HEK293 (cell line): Measurements from ENCODE around the gene NMNAT2.

Experiments
- CTCF ChIA-PET: fragments of 350-600 bp; formaldehyde crosslinking; extraction: SDS; loops from one replicate; lab custom pipeline; 2021; ENCODE audit warnings: antibody characterized with exemption; lab: Yijun Ruan, JAX
- POLR2A ChIA-PET: fragments of 300-600 bp; formaldehyde crosslinking; extraction: SDS; loops from one replicate; lab custom pipeline; 2020; ENCODE audit warnings: antibody characterized with exemption, inconsistent platforms; lab: Yijun Ruan, JAX
- H3K27ac ChIP-seq: fragments of 200-500 bp; sonication (Bioruptor generic); 2 replicates; pipeline ENCODE4 v1.5.1; 2014; ENCODE audit warnings: low read depth, low read length, control low read depth, inconsistent platforms; ENCODE audit errors: extremely low read depth
- H3K36me3 ChIP-seq, 2 experiments: fragments of 200-500 bp in 1 of 2; sonication (Bioruptor generic) in 1 of 2; 1 replicate in 1 of 2; 2 replicates in 1 of 2; pipeline ENCODE4 v1.5.1; 2014 to 2017; ENCODE audit warnings: inconsistent platforms in 2 of 2, low read length in 2 of 2; ENCODE audit not compliant: control insufficient read depth in 2 of 2, insufficient read depth in 1 of 2
- H3K4me1 ChIP-seq: fragments of 200-500 bp; sonication (Bioruptor generic); 2 replicates; pipeline ENCODE4 v1.5.1; 2014; ENCODE audit warnings: mild to moderate bottlenecking, low read length, inconsistent platforms; ENCODE audit not compliant: control insufficient read depth, insufficient read depth
- H3K4me3 ChIP-seq: 2 replicates; pipeline ENCODE4 v1.5.1; 2011; ENCODE audit warnings: low read depth, mild to moderate bottlenecking, control low read depth, low read length, moderate library complexity
- H3K9me3 ChIP-seq: fragments of 200-500 bp; sonication (Bioruptor generic); 2 replicates; pipeline ENCODE4 v1.5.1; 2014; ENCODE audit warnings: low read depth, low read length, inconsistent platforms; ENCODE audit not compliant: control insufficient read depth, insufficient read depth
- GLI2 ChIP-seq: fragments of 450-650 bp; formaldehyde crosslinking; IDR thresholded peaks from 2 replicates; pipeline ENCODE4; 2017; ENCODE audit warnings: missing biosample characterization, missing genetic modification characterization, low read depth, borderline replicate concordance
- GLI4 ChIP-seq: fragments of 450-650 bp; formaldehyde crosslinking; IDR thresholded peaks from 2 replicates; pipeline ENCODE4 v1.5.1; 2016; ENCODE audit warnings: missing biosample characterization, missing genetic modification characterization
- IKZF3 ChIP-seq: fragments of 450-650 bp; IDR thresholded peaks from 2 replicates; pipeline ENCODE4 v1.5.0; 2018; ENCODE audit warnings: missing biosample characterization, mild to moderate bottlenecking, missing genetic modification characterization, moderate library complexity
- ZBTB1 ChIP-seq: fragments of 450-650 bp; formaldehyde crosslinking; IDR thresholded peaks from 2 replicates; pipeline ENCODE4 v1.5.1; 2016; ENCODE audit warnings: missing biosample characterization, missing genetic modification characterization
- ZBTB17 ChIP-seq: fragments of 450-650 bp; formaldehyde crosslinking; IDR thresholded peaks from 2 replicates; pipeline ENCODE4 v1.5.1; 2016; ENCODE audit warnings: missing biosample characterization, missing genetic modification characterization
- ZBTB48 ChIP-seq: fragments of 450-650 bp; formaldehyde crosslinking; IDR thresholded peaks from 2 replicates; pipeline ENCODE4 v1.5.1; 2016; ENCODE audit warnings: missing biosample characterization, missing genetic modification characterization
- ZNF10 ChIP-seq: fragments of 450-650 bp; formaldehyde crosslinking; IDR thresholded peaks from 2 replicates; pipeline ENCODE4 v1.5.1; 2017; ENCODE audit warnings: missing biosample characterization, missing genetic modification characterization
- ZNF155 ChIP-seq: fragments of 450-650 bp; formaldehyde crosslinking; IDR thresholded peaks from 2 replicates; pipeline ENCODE4 v1.5.1; 2016; ENCODE audit warnings: missing biosample characterization, missing genetic modification characterization
- ZNF202 ChIP-seq: fragments of 450-650 bp; formaldehyde crosslinking; IDR thresholded peaks from 2 replicates; pipeline ENCODE4 v1.5.1; 2016; ENCODE audit warnings: missing biosample characterization, missing genetic modification characterization, borderline replicate concordance
- ZNF280C ChIP-seq: fragments of 450-650 bp; formaldehyde crosslinking; IDR thresholded peaks from 2 replicates; pipeline ENCODE4 v1.5.1; 2016; ENCODE audit warnings: missing biosample characterization, missing genetic modification characterization
- ZNF391 ChIP-seq: fragments of 450-650 bp; formaldehyde crosslinking; IDR thresholded peaks from 2 replicates; pipeline ENCODE4 v1.5.1; 2016; ENCODE audit warnings: low read depth, missing biosample characterization, missing genetic modification characterization, borderline replicate concordance
- ZNF501 ChIP-seq: fragments of 450-650 bp; formaldehyde crosslinking; IDR thresholded peaks from 2 replicates; pipeline ENCODE4 v1.5.1; 2016; ENCODE audit warnings: missing biosample characterization, missing genetic modification characterization
- ZNF521 ChIP-seq: fragments of 450-650 bp; formaldehyde crosslinking; IDR thresholded peaks from 2 replicates; pipeline ENCODE4 v1.5.1; 2017; ENCODE audit warnings: missing biosample characterization, mild to moderate bottlenecking, missing genetic modification characterization
- ZNF580 ChIP-seq: fragments of 450-650 bp; formaldehyde crosslinking; IDR thresholded peaks from 2 replicates; pipeline ENCODE4 v1.5.1; 2016; ENCODE audit warnings: missing biosample characterization, missing genetic modification characterization
- ZNF677 ChIP-seq: fragments of 450-650 bp; IDR thresholded peaks from 2 replicates; pipeline ENCODE4 v1.5.0; 2018; ENCODE audit warnings: missing biosample characterization, mild to moderate bottlenecking, missing genetic modification characterization, moderate library complexity
- TF ChIP-seq, protein P1 (sequence below): fragments of 450-650 bp; formaldehyde crosslinking; IDR thresholded peaks from 2 replicates; pipeline ENCODE4 v1.5.1; 2016; ENCODE audit warnings: missing biosample characterization, missing genetic modification characterization

NMNAT2 gene

GRCh38 chr1:183214021-183214970 is 203.9 kb downstream of the NMNAT2 start (continued):
- TF ChIP-seq, protein P1, sequence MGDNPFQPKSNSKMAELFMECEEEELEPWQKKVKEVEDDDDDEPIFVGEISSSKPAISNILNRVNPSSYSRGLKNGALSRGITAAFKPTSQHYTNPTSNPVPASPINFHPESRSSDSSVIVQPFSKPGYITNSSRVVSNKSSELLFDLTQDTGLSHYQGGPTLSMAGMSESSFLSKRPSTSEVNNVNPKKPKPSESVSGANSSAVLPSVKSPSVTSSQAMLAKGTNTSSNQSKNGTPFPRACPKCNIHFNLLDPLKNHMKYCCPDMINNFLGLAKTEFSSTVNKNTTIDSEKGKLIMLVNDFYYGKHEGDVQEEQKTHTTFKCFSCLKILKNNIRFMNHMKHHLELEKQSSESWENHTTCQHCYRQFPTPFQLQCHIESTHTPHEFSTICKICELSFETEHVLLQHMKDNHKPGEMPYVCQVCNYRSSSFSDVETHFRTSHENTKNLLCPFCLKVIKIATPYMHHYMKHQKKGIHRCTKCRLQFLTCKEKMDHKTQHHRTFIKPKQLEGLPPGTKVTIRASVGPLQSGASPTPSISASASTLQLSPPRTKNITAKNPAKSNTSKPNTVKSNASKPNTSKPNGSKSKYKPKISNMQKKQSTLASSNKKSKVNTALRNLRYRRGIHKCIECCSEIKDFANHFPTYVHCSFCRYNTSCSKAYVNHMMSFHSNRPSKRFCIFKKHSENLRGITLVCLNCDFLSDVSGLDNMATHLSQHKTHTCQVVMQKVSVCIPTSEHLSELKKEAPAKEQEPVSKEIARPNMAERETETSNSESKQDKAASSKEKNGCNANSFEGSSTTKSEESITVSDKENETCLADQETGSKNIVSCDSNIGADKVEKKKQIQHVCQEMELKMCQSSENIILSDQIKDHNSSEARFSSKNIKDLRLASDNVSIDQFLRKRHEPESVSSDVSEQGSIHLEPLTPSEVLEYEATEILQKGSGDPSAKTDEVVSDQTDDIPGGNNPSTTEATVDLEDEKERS (tag by site-specific recombination) = no peak
- TF ChIP-seq ZNF501 (tag by site-specific recombination) (no peak), ZNF391 (no peak), ZNF580 (no peak)

DNA sequence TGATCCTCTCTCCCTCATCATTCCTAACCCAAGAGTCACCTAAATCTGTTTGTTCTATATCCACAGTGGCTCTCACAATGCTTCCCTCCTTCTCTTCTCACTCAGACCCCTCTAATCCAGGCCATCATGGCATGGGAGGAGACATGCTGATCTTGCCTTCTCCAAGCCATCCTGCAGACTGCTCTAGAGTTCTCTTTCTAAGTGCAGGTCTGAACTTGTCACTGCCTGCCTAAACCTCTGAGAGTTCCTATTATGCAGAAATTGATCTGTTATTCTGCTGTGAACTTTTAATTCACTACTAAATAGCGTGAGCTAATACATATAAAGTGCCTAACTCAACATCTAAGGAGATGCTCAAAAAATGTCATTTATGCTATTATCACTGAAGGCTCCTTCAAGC is 205.3 kb downstream of the NMNAT2 start:
- no peak overlapping the region for H3K27ac ChIP-seq
- no peaks in the 10 kb centered on the region for H3K4me1 ChIP-seq
- no peak for TF ChIP-seq ZBTB1 (tag by site-specific recombination)
- peak; percentile 27; the same call in 1 of the 2 replicates for TF ChIP-seq ZBTB17
- TF ChIP-seq, all 188 proteins: peak for 1
- CTCF ChIA-PET = interaction anchor here (0.6 to 1.2 kb wide), 3 partner anchors 13 to 105 kb away, joined by 3 to 4 read pairs (median 4); no protein-coding TSS in a partner anchor
- Histone ChIP-seq H3K9me3 (no peaks in the 10 kb centered on the region), H3K4me3 (no peak overlapping the region), H3K36me3 (no peaks in the 10 kb centered on the region)
- POLR2A ChIA-PET = no interaction called here

GRCh38 chr1:183210681-183211080 is 207.5 kb downstream of the NMNAT2 start:
- H3K36me3 ChIP-seq = no peaks in the 10 kb centered on the region
- H3K4me1 ChIP-seq = no peaks in the 10 kb centered on the region
- TF ChIP-seq GLI4 (tag by site-specific recombination) = no peak
- no peak for TF ChIP-seq ZNF10 (tag by site-specific recombination)
- TF ChIP-seq ZNF155 (tag by site-specific recombination) = no peak
- TF ChIP-seq GLI2 (tag by site-specific recombination) = no peak
- no peak for TF ChIP-seq ZNF280C (tag by site-specific recombination)
- TF ChIP-seq ZBTB48 (tag by site-specific recombination) = no peak
- TF ChIP-seq ZNF677 (tag by site-specific recombination) = no peak
- no peak for TF ChIP-seq IKZF3 (tag by site-specific recombination)
- TF ChIP-seq ZNF202 = no peak
- TF ChIP-seq ZNF521 = no peak
- TF ChIP-seq, protein P1 (tag by site-specific recombination) = no peak
- ChIA-PET CTCF (interaction anchor here (0.6 kb wide), 1 partner anchor 265 kb away, joined by 4 read pairs; no protein-coding TSS in a partner anchor), POLR2A (no interaction called here)
- no peak overlapping the region for H3K4me3 ChIP-seq
- H3K27ac ChIP-seq = no peak overlapping the region
- no peaks in the 10 kb centered on the region for H3K9me3 ChIP-seq
